Stimulated activated CD4-positive, alpha-beta T cell treated with anti-CD3 and anti-CD28 coated beads, Interleukin-15, amount 100 ng/mL, for 48 hours (primary cell): ENCODE results near the gene BTK.
"Not testable (repeated sequence)": the region's sequence is repeated elsewhere in the genome, so short reads cannot be mapped to it uniquely, and the experiment has no call there.

Experiments
- DNase-seq, 2 donors: peaks; one replicate each; pipeline ENCODE4 v3.0.0-alpha.2; 2020; ENCODE audit warnings: low read depth in 2 of 2

The BTK gene

DNA sequence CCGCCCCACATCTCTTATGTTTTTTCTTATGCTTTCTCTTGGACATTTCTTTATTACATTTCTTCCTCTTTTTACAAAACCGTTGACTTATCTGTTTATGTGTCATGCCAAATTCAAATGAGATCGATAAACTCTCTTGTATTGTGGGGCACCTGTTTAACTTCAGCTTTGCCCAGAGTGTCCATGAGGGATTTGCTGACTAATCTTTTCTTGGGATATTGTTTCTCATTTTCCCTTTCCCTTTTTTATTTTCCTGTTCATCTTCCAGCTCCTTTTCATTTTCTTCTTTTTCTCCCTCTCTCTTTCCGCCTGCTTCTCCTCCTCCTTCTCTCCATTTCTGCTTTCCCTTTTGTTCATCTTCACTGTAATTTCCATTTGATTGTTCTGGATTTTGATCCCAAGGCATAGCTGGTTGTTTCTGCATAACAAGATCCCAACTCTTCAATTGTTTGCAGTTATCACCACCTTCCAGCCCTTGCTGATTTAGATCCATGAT lies 48.2 kb downstream of the BTK start:
- no peak for DNase-seq

GRCh38 chrX:101334310-101334709 lies 51.7 kb downstream of the BTK start:
- DNase-seq = not testable (repeated sequence)

- not testable (repeated sequence) for DNase-seq
These were observed 59.4 kb downstream of the BTK start for GRCh38 chrX:101326600-101326999.

GRCh38 chrX:101303790-101304189 lies 82.2 kb downstream of the BTK start:
- no peak for DNase-seq
